IMR-90 (cell line): Measurements from ENCODE around the gene SELENOO. TPM values are rescaled to one million over a fixed set of nuclear protein-coding genes. Genes with fewer than 3 reads are reported as not detected.

ENCODE experiments used
- ATAC-seq: fragments of 200-7000 bp; cut with Tn5 transposase; 2 replicates; pipeline ENCODE4 v1.9.1; 2020; ENCODE audit warnings: low read depth, mild to moderate bottlenecking, moderate library complexity
- BruUV-seq: library from RNA; stranded (reverse); fragments of 400-500 nt; replicated peaks from 2 replicates; lab custom pipeline; 2021; lab: Mats Ljungman, UMichigan
- CTCF ChIA-PET: fragments of 300-600 bp; formaldehyde crosslinking; extraction: SDS; loops from one replicate; lab custom pipeline; 2021; ENCODE audit warnings: antibody characterized with exemption; lab: Yijun Ruan, JAX
- POLR2A ChIA-PET: fragments of 300-600 bp; sonication (Branson Sonifier 250); formaldehyde crosslinking; loops from one replicate; lab custom pipeline; 2022; ENCODE audit warnings: antibody characterized with exemption; ENCODE audit not compliant: unreplicated experiment; lab: Charles Lee
- DNase-seq: peaks from one replicate; pipeline ENCODE4 v3.0.0; 2013
- H2AFZ ChIP-seq: replicated peaks from 2 replicates; pipeline ENCODE3; 2013; ENCODE audit warnings: low read length, mild to moderate bottlenecking; ENCODE audit not compliant: poor library complexity
- H2AK5ac ChIP-seq: 2 replicates; pipeline ENCODE4 v1.6.1; 2013; ENCODE audit warnings: low read depth, low read length, inconsistent platforms
- H2AK9ac ChIP-seq: replicated peaks from 2 replicates; pipeline ENCODE3; 2013; ENCODE audit warnings: mild to moderate bottlenecking, low read depth, low read length, moderate library complexity; ENCODE audit not compliant: poor library complexity
- H2BK120ac ChIP-seq: 2 replicates; pipeline ENCODE4 v1.6.1; 2013; ENCODE audit warnings: low read depth, low read length, inconsistent platforms
- H2BK15ac ChIP-seq: 3 replicates; pipeline ENCODE4 v1.6.1; 2013; ENCODE audit warnings: low read depth, low read length, inconsistent platforms
- H2BK20ac ChIP-seq: 2 replicates; pipeline ENCODE4 v1.6.1; 2013; ENCODE audit warnings: low read depth, mild to moderate bottlenecking, inconsistent platforms, low read length, moderate library complexity
- H2BK5ac ChIP-seq: 2 replicates; pipeline ENCODE4 v1.6.1; 2013; ENCODE audit warnings: mild to moderate bottlenecking, low read depth, low read length, inconsistent platforms; ENCODE audit not compliant: poor library complexity, severe bottlenecking
- H3K14ac ChIP-seq: replicated peaks from 2 replicates; pipeline ENCODE4 v1.6.1; 2013; ENCODE audit warnings: low read depth, low read length, inconsistent platforms
- H3K18ac ChIP-seq: 2 replicates; pipeline ENCODE4 v1.6.1; 2013; ENCODE audit warnings: low read depth, low read length, control low read depth
- H3K23ac ChIP-seq: 2 replicates; pipeline ENCODE4 v1.6.1; 2013; ENCODE audit warnings: low read depth, low read length, inconsistent platforms
- H3K27ac ChIP-seq: 2 replicates; pipeline ENCODE4 v1.5.1; 2013; ENCODE audit warnings: mild to moderate bottlenecking, control low read depth, low read length; ENCODE audit not compliant: insufficient read depth
- H3K27me3 ChIP-seq: 2 replicates; pipeline ENCODE4 v1.6.1; 2013; ENCODE audit warnings: low read length; ENCODE audit not compliant: control insufficient read depth, insufficient read depth
- H3K36me3 ChIP-seq: 2 replicates; pipeline ENCODE4 v1.6.1; 2013; ENCODE audit warnings: low read length, mixed read lengths; ENCODE audit not compliant: control insufficient read depth, insufficient read depth
- H3K4ac ChIP-seq: 2 replicates; pipeline ENCODE4 v1.6.1; 2013; ENCODE audit warnings: low read depth, low read length, inconsistent platforms
- H3K4me1 ChIP-seq: 2 replicates; pipeline ENCODE4 v1.6.1; 2013; ENCODE audit warnings: low read length, mixed read lengths; ENCODE audit not compliant: control insufficient read depth, insufficient read depth
- H3K4me2 ChIP-seq: 2 replicates; pipeline ENCODE4 v1.6.1; 2013; ENCODE audit warnings: low read depth, mild to moderate bottlenecking, control low read depth, low read length, moderate library complexity
- H3K4me3 ChIP-seq: 2 replicates; pipeline ENCODE4 v1.5.1; 2013; ENCODE audit warnings: low read depth, mild to moderate bottlenecking, control low read depth, low read length, moderate library complexity; ENCODE audit not compliant: insufficient read depth
- H3K56ac ChIP-seq: 2 replicates; pipeline ENCODE4 v1.6.1; 2013; ENCODE audit warnings: low read length, inconsistent platforms; ENCODE audit not compliant: insufficient read depth; ENCODE audit errors: extremely low read depth
- H3K79me1 ChIP-seq, 2 experiments: 2 replicates each; pipeline ENCODE4 v1.6.1; 2013; ENCODE audit warnings: low read length in 2 of 2, inconsistent platforms in 1 of 2, low read depth in 1 of 2
- H3K9ac ChIP-seq: 2 replicates; pipeline ENCODE4 v1.6.1; 2013; ENCODE audit warnings: low read depth, low read length, control low read depth
- H3K9me1 ChIP-seq: 2 replicates; pipeline ENCODE4 v1.6.1; 2013; ENCODE audit warnings: low read length, inconsistent platforms; ENCODE audit not compliant: insufficient read depth
- H3K9me3 ChIP-seq: 2 replicates; pipeline ENCODE4 v1.6.1; 2013; ENCODE audit warnings: low read length; ENCODE audit not compliant: control insufficient read depth, insufficient read depth
- H4K20me1 ChIP-seq: 2 replicates; pipeline ENCODE4 v1.6.1; 2013; ENCODE audit warnings: low read length, inconsistent platforms; ENCODE audit not compliant: insufficient read depth
- H4K5ac ChIP-seq: 2 replicates; pipeline ENCODE4 v1.6.1; 2013; ENCODE audit warnings: mild to moderate bottlenecking, low read depth, low read length, control low read depth
- H4K8ac ChIP-seq, 2 experiments: 2 replicates each; pipeline ENCODE4 v1.6.1; 2013; ENCODE audit warnings: low read depth in 2 of 2, low read length in 2 of 2, control low read depth in 1 of 2, inconsistent platforms in 1 of 2
- H4K91ac ChIP-seq: 2 replicates; pipeline ENCODE4 v1.6.1; 2013; ENCODE audit warnings: low read depth, low read length, inconsistent platforms; ENCODE audit not compliant: insufficient read depth
- BHLHE40 ChIP-seq: fragments of 150-350 bp; IDR thresholded peaks from 2 replicates; pipeline ENCODE4 v1.6.1; 2016; ENCODE audit warnings: mild to moderate bottlenecking, low read depth, low read length
- CEBPB ChIP-seq: IDR thresholded peaks from 2 replicates; pipeline ENCODE4 v1.6.1; 2012; ENCODE audit warnings: low read depth, low read length, improper control_type of control experiment
- CHD1 ChIP-seq: IDR thresholded peaks from 2 replicates; pipeline ENCODE4 v1.6.1; 2012; ENCODE audit warnings: low read depth, low read length, improper control_type of control experiment
- FOS ChIP-seq: fragments of 150-350 bp; IDR thresholded peaks from 2 replicates; pipeline ENCODE4 v1.6.1; 2016; ENCODE audit warnings: low read depth, low read length
- MAZ ChIP-seq: IDR thresholded peaks from 2 replicates; pipeline ENCODE4 v1.6.1; 2012; ENCODE audit warnings: low read depth, mild to moderate bottlenecking, low read length, improper control_type of control experiment, moderate library complexity, borderline replicate concordance
- MXI1 ChIP-seq: IDR thresholded peaks from 2 replicates; pipeline ENCODE4 v1.6.1; 2012; ENCODE audit warnings: low read depth, mild to moderate bottlenecking, low read length, moderate library complexity, borderline replicate concordance
- NFE2L2 ChIP-seq: fragments of 150-350 bp; IDR thresholded peaks from 2 replicates; pipeline ENCODE4 v1.6.1; 2016; ENCODE audit warnings: low read depth, mild to moderate bottlenecking, low read length
- POLR2A ChIP-seq: IDR thresholded peaks from 2 replicates; pipeline ENCODE4 v1.6.1; 2012; ENCODE audit warnings: mild to moderate bottlenecking, low read depth, low read length
- RAD21 ChIP-seq: IDR thresholded peaks from 2 replicates; pipeline ENCODE4 v1.6.1; 2012; ENCODE audit warnings: low read length, improper control_type of control experiment
- RFX5 ChIP-seq: IDR thresholded peaks from 2 replicates; pipeline ENCODE4 v1.8.0; 2012; ENCODE audit warnings: low read depth, mild to moderate bottlenecking, low read length, moderate library complexity
- SMC3 ChIP-seq: fragments of 150-350 bp; IDR thresholded peaks from 2 replicates; pipeline ENCODE4 v1.6.1; 2016; ENCODE audit warnings: low read depth, mild to moderate bottlenecking, antibody characterized with exemption, low read length, moderate library complexity
- WGBS, 2 experiments: methylation state at CpG; one replicate each; pipeline versions ENCODE4 v1.1.5 to v1.1.7; 2013; ENCODE audit warnings: missing lambda C conversion rate in 2 of 2; ENCODE audit not compliant: insufficient read length in 1 of 2; ENCODE audit errors: extremely low coverage in 2 of 2; 5-methylcytosine and 5-hydroxymethylcytosine counted together
- dilution Hi-C: fragments of 300-500 bp; cut with HindIII; formaldehyde crosslinking; loops from one replicate; pipeline ENCODE4 v1.14.3; 2018; ENCODE audit warnings: low sequenced_read_pairs; ENCODE audit not compliant: unreplicated experiment
- in situ Hi-C: fragments of 300-500 bp; cut with MboI; formaldehyde crosslinking; loops from 3 replicates; pipeline ENCODE4 v1.14.3; 2019; ENCODE audit warnings: low sequenced_read_pairs, inconsistent platforms, mixed read lengths
- intact Hi-C: fragments of 100-400 bp; cut with micrococcal nuclease; formaldehyde crosslinking; loops from 2 replicates; pipeline ENCODE4 v1.10.0; 2022
- polyA plus RNA-seq, 3 experiments: library from polyadenylated mRNA; depleted of rRNA; stranded (reverse); fragments of >200 nt; gene quantifications; 2 replicates each; pipeline ENCODE4 v1.2.3, GENCODE V29; 2012; ENCODE audit warnings: low replicate concordance in 1 of 3
- total RNA-seq: library from RNA; depleted of rRNA; stranded (reverse); fragments of >200 nt; gene quantifications from 2 replicates; pipeline ENCODE4 v1.2.3, GENCODE V29; 2012
- TF ChIP-seq, protein P1 (sequence below): conservative IDR thresholded peaks from 2 replicates; pipeline ENCODE4 v1.5.1; 2012; ENCODE audit warnings: mild to moderate bottlenecking, low read depth, low read length, improper control_type of control experiment
- TF ChIP-seq, protein P2 (sequence below): fragments of 150-350 bp; IDR thresholded peaks from 2 replicates; pipeline ENCODE4 v1.6.1; 2017; ENCODE audit warnings: mild to moderate bottlenecking, antibody characterized with exemption, low read length, low read depth
- TF ChIP-seq, protein P3 (sequence below): fragments of 150-350 bp; IDR thresholded peaks from 2 replicates; pipeline ENCODE4 v1.6.1; 2016; ENCODE audit warnings: low read depth, mild to moderate bottlenecking, low read length, moderate library complexity, borderline replicate concordance

SELENOO gene
- total and polyA plus RNA-seq, 2 of the 4 experiments (the other 2 are of a cell fraction), result 10.4 to 21.4 TPM

DNA sequence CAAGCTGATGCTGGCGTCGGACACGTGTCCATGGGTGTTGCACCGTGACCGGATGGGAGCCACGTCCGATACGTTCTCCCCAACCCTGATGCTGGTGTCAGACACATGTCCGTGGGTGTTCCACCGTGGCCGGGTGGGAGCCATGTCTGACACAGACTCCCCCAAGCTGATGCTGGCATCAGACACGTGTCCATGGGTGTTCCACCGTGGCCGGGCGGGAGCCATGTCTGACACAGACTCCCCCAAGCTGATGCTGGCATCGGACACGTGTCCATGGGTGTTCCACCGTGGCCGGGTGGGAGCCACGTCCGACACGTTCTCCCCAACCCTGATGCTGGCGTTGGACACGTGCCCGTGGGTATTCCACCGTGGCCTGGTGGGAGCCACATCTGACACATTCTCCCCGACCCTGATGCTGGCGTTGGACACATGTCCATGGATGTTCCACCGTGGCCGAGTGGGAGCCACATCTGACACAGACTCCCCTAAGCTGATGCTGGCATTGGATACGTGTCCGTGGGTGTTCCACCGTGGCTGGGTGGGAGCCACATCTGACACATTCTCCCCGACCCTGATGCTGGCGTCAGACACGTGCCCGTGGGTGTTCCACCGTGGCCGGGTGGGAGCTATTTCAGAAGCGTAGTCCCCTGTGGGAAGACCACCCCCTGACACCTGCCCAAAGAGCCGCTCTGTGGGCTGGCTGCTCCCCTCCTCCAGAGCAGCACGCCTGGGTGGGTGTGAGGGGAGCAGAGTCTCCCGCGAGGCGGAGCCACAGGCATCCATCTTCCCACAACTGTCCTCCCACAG, 20.0 kb downstream of the SELENOO start:
- H3K27me3 ChIP-seq, result no peaks in the 10 kb centered on the region
- H3K4me3 ChIP-seq, result no peak overlapping the region
- H3K79me1 ChIP-seq, result peaks cover 6 to 13% of the 10 kb centered on the region in 2 experiments; a peak in 2 of 4 replicates
- H3K23ac ChIP-seq, result no peak overlapping the region
- H3K18ac ChIP-seq, result no peak overlapping the region
- H3K4ac ChIP-seq, result no peak overlapping the region
- H3K14ac ChIP-seq, result no peak overlapping the region
- H3K9me3 ChIP-seq, result no peaks in the 10 kb centered on the region
- no peak overlapping the region for H3K27ac ChIP-seq
- intact Hi-C loops (no loop called here), dilution Hi-C loops (no loop called here), in situ Hi-C loops (loop anchor here (25.0 kb wide), 1 partner anchor 409 kb away; no protein-coding TSS in a partner anchor)
- H2BK5ac ChIP-seq, result no peak overlapping the region
- H4K91ac ChIP-seq, result no peak overlapping the region
- TF ChIP-seq SMC3 (no peak), FOS (no peak), MAZ (no peak), BHLHE40 (no peak), POLR2A (no peak), RFX5 (no peak), RAD21 (no peak), NFE2L2 (no peak), CHD1 (no peak), MXI1 (no peak), CEBPB (no peak)
- TF ChIP-seq, protein P1, sequence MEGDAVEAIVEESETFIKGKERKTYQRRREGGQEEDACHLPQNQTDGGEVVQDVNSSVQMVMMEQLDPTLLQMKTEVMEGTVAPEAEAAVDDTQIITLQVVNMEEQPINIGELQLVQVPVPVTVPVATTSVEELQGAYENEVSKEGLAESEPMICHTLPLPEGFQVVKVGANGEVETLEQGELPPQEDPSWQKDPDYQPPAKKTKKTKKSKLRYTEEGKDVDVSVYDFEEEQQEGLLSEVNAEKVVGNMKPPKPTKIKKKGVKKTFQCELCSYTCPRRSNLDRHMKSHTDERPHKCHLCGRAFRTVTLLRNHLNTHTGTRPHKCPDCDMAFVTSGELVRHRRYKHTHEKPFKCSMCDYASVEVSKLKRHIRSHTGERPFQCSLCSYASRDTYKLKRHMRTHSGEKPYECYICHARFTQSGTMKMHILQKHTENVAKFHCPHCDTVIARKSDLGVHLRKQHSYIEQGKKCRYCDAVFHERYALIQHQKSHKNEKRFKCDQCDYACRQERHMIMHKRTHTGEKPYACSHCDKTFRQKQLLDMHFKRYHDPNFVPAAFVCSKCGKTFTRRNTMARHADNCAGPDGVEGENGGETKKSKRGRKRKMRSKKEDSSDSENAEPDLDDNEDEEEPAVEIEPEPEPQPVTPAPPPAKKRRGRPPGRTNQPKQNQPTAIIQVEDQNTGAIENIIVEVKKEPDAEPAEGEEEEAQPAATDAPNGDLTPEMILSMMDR, result no peak
- TF ChIP-seq, protein P2, sequence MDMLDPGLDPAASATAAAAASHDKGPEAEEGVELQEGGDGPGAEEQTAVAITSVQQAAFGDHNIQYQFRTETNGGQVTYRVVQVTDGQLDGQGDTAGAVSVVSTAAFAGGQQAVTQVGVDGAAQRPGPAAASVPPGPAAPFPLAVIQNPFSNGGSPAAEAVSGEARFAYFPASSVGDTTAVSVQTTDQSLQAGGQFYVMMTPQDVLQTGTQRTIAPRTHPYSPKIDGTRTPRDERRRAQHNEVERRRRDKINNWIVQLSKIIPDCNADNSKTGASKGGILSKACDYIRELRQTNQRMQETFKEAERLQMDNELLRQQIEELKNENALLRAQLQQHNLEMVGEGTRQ, result no peak
- TF ChIP-seq, protein P3, sequence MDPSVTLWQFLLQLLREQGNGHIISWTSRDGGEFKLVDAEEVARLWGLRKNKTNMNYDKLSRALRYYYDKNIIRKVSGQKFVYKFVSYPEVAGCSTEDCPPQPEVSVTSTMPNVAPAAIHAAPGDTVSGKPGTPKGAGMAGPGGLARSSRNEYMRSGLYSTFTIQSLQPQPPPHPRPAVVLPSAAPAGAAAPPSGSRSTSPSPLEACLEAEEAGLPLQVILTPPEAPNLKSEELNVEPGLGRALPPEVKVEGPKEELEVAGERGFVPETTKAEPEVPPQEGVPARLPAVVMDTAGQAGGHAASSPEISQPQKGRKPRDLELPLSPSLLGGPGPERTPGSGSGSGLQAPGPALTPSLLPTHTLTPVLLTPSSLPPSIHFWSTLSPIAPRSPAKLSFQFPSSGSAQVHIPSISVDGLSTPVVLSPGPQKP, result no peak
- peaks cover 26% of the 10 kb centered on the region for H4K20me1 ChIP-seq
- no peak overlapping the region for H2BK15ac ChIP-seq
- H2BK20ac ChIP-seq, result no peak overlapping the region
- DNase-seq, result no peak
- no peak overlapping the region for H2AK5ac ChIP-seq
- peaks cover 83% of the 10 kb centered on the region for H3K36me3 ChIP-seq
- no peak for ATAC-seq
- H2AK9ac ChIP-seq, result no peak overlapping the region
- no TSS peak for BruUV-seq
- ChIA-PET CTCF (no interaction called here), POLR2A (no interaction called here)
- H3K56ac ChIP-seq, result no peak overlapping the region
- H2AFZ ChIP-seq, result no peak overlapping the region
- no peak overlapping the region for H2BK120ac ChIP-seq
- no peak overlapping the region for H3K4me2 ChIP-seq
- no peak overlapping the region for H4K8ac ChIP-seq
- no peaks in the 10 kb centered on the region for H3K4me1 ChIP-seq
- H3K9me1 ChIP-seq, result peaks cover 3% of the 10 kb centered on the region; the same call in 1 of the 2 replicates
- WGBS, 2 experiments, result 97% methylated on average over 29 of the region's 45 CpGs; no CpG with 5 or more reads in 1 of the 2 experiments
- no peak overlapping the region for H4K5ac ChIP-seq
- no peak overlapping the region for H3K9ac ChIP-seq
